GM19239 (cell line): ENCODE measurements around the gene MUC22.
"Not testable (repeated sequence)": the region's sequence is repeated elsewhere in the genome, so short reads cannot be mapped to it uniquely, and the experiment has no call there.

Source experiments
- DNase-seq: peaks from one replicate; pipeline ENCODE4 v3.0.0; 2011; ENCODE audit warnings: low spot score; ENCODE audit not compliant: insufficient read length
- FAIRE-seq: peaks from 2 replicates; lab custom pipeline; 2011; peaks lifted over from hg19 to GRCh38; lab: Jason Lieb, UNC

MUC22 gene

GRCh38 chr6:31010393-31011060 is at the start of gene MUC22:
Gene MUC22, plus strand, starts transcription at chr6:31010474. Its CDS starts 233 bp downstream, at chr6:31010707.
- no peak for FAIRE-seq
- DNase-seq: no peak

GRCh38 chr6:30960907-30961673 is 49.2 kb upstream of the MUC22 start:
- no peak for DNase-seq
- FAIRE-seq: no peak

GRCh38 chr6:30962716-30963115 is 47.6 kb upstream of the MUC22 start:
- FAIRE-seq: no peak

GRCh38 chr6:30963641-30964040 is 46.6 kb upstream of the MUC22 start:
- no peak for FAIRE-seq
- no peak for DNase-seq

More at GRCh38 chr6:30962716-30963115, 47.6 kb upstream of the MUC22 start:
- no peak for DNase-seq

- FAIRE-seq (no peak), DNase-seq (no peak)
Measured at GRCh38 chr6:30964075-30964474, 46.2 kb upstream of the MUC22 start.

DNA sequence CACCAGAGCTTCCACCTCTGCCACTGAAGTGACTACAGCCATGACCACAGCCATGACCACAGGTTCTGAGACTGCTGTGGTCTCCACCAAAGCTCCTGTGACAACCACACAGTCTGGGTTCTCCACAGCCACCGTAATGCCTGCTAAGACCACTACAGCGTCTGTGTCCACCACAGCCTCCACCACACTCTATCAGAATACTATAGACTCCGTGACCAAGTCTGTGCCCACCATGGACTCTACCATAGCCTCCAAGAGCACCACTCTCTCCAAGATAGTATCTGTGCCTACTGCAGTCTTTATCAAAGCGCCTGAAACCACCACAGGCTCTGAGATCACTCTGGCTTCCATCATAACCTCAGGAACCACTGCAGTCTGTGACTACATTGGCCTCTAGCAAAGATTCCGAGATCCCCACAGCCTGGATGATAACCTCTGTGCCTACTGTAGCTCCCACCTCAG is 45.1 kb upstream of the MUC22 start:
- no peak for DNase-seq
- FAIRE-seq: no peak

DNA sequence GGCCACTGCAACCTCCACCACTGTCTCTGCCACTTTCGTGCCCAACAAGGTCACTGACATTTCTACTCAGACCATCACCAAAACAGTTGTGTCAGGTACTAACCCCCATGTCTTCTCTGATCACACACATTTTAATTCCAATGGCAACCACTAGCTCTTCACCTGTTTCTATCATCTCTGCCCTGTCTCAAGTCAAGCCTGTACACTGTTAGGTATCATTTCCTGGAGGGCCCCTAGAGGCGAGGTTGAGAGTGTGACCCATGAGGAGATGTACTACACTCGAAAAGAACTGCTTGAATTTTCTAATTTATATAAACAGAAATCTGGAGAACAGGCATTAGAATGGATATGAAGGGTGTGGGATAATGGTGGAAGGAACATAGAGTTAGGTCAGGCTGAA is 44.1 kb upstream of the MUC22 start:
- DNase-seq (no peak), FAIRE-seq (no peak)

- not testable (repeated sequence) for FAIRE-seq
Measured at GRCh38 chr6:30969171-30969570, 41.1 kb upstream of the MUC22 start.

DNA sequence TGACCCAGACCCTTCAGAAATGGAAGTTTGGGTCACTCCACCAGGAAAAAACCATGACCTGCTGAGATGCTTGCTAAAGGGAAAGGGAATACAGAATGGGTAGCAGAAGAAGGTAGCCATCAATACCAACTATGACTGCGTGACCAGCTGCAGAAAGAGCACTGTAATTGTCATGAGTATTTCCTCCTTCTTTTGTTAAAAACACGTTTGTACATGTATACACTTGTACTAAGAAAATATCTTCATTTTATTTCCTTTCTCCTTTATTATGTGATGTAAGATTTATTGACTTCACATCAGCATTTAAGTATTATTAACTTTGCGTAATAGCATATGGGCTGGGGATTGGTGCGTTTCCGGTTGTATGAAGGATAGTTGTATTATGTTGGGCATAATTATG is 39.3 kb upstream of the MUC22 start:
- FAIRE-seq (no peak), DNase-seq (no peak)

More at GRCh38 chr6:30969171-30969570, 41.1 kb upstream of the MUC22 start:
- DNase-seq: not testable (repeated sequence)

- no peak for FAIRE-seq
- no peak for DNase-seq
Measured at GRCh38 chr6:30972816-30973215, 37.5 kb upstream of the MUC22 start.

- no peak for DNase-seq
Measured at GRCh38 chr6:30974490-30975252, 35.6 kb upstream of the MUC22 start.

DNA sequence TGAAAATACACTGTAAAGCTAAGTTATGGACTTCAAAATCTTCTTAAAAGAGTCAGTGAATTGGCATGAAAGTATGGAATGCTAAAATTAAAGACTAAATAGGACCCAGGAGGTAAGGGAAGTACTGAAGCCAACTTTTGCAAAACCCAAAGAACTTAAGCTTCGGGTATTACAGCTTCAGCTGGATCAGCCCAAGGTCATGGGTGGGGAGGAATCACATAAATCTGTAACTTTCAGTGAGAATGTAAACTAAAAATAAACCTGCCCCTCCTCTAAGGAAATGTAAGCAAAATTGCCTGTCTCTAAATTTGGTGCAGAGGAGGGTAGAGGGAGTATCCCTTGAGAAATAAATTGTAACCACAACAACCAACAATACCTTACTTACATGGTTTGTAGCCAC is 31.1 kb upstream of the MUC22 start:
- FAIRE-seq (no peak), DNase-seq (no peak)

More at GRCh38 chr6:30974490-30975252, 35.6 kb upstream of the MUC22 start:
- FAIRE-seq: no peak

GRCh38 chr6:30979690-30980089 is 30.6 kb upstream of the MUC22 start:
- no peak for FAIRE-seq

GRCh38 chr6:30981942-30982772 is 28.1 kb upstream of the MUC22 start:
- DNase-seq (no peak), FAIRE-seq (no peak)

More at GRCh38 chr6:30979690-30980089, 30.6 kb upstream of the MUC22 start:
- no peak for DNase-seq

DNA sequence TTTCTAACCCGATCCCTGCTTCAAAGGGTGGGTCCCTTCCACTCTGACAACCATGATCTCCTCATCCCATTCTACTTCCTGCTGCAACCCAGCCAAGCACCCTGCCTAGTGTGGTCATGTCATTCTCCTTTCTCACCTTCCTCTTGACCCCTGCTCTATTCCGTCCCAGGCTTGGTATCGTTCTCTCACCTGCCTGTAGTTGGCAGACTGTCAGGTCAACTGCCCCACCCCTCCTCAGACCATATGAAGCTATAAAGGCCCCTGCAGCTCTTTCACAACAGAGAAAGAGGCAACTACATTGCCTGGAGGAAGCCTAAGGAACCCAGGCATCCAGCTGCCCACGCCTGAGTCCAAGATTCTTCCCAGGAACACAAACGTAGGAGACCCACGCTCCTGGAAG is 26.8 kb upstream of the MUC22 start, which contains the start of gene MUC21:
MUC21 (plus strand) TSS at position 280 of the 400 bp plus-strand sequence. CDS start 241 bp downstream, outside the sequence.
- no peak for DNase-seq
- FAIRE-seq: no peak

- FAIRE-seq (no peak), DNase-seq (no peak)
Measured at GRCh38 chr6:30985490-30985889, 24.8 kb upstream of the MUC22 start.

DNA sequence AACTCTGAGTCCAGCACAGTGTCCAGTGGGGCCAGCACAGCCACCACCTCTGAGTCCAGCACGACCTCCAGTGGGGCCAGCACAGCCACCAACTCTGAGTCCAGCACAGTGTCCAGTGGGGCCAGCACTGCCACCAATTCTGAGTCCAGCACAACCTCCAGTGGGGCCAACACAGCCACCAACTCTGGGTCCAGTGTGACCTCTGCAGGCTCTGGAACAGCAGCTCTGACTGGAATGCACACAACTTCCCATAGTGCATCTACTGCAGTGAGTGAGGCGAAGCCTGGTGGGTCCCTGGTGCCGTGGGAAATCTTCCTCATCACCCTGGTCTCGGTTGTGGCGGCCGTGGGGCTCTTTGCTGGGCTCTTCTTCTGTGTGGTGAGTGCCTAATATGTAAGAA is 23.0 kb upstream of the MUC22 start:
- no peak for FAIRE-seq

DNA sequence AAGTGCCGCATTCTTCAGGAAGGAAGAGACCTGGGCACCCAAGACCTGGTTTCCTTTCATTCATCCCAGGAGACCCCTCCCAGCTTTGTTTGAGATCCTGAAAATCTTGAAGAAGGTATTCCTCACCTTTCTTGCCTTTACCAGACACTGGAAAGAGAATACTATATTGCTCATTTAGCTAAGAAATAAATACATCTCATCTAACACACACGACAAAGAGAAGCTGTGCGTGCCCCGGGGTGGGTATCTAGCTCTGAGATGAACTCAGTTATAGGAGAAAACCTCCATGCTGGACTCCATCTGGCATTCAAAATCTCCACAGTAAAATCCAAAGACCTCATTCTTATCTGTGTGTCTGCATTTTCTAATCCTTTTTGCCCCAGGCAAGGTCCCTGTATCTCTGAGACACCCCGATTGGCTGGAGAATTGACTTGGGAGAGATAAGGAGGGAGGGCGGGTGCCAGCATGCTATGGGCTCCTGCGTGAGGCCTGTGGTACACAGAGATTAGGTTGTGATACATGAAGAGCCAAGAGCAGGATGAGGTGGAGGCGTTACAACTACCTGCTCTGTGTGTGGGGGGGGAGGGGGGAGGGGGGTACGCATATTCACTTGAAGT is 22.0 kb upstream of the MUC22 start:
- DNase-seq (no peak), FAIRE-seq (no peak)

More for the DNA sequence above, 23.0 kb upstream of the MUC22 start:
- no peak for DNase-seq

DNA sequence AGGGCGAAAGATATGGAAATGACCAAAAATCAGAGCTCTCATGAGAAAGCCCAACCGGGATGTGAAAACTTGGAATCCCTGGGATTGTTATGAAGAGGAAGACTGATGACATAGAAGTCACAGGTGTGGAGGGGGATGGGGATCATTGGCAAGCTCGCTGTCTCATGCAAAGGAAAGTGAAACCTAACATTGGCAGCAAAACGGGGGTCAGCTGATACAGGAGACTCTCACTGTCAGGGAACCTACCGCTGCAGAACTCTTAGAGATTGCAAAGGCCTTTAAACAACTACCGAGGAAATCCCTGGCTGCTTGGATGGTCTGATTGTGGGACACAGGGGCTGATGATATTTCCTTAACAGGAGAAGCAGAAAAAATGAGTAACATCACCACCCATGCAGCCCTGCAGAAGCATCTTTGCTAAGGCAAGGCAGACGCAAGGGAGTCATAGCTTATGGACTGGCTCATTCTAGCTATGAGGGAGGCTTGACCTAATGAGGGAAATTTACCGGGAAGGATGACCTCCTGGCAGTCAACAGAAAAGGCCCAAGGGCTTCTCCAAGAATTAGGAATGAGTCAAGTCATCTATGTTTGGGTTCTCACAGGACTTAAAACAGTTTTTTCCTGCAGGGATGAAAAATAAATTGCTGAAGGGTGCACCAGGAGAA is 19.7 kb upstream of the MUC22 start:
- no peak for FAIRE-seq
- DNase-seq: no peak
